Suprapubic skin (tissue), 4 donors: ENCODE data around the gene TOX3.

Experiments
- EP300 ChIP-seq: sonication (generic); formaldehyde crosslinking; IDR thresholded peaks from one replicate; pipeline ENCODE4 v1.6.1; 2017; ENCODE audit warnings: antibody characterized with exemption
- POLR2A ChIP-seq, 2 donors: fragments of 450-650 bp; IDR thresholded peaks; one replicate each; pipeline ENCODE4 v1.6.1; 2017; ENCODE audit warnings: antibody characterized with exemption in 2 of 2, mild to moderate bottlenecking in 2 of 2, moderate library complexity in 2 of 2
- POLR2AphosphoS5 ChIP-seq, 3 donors: sonication (generic); formaldehyde crosslinking; IDR thresholded peaks; one replicate each; pipeline ENCODE4 v1.6.1; 2017; ENCODE audit warnings: antibody characterized with exemption in 3 of 3
- TF ChIP-seq, protein P1 (sequence below), 2 donors: fragments of 200-600 bp in 1 of 2; fragments of 450-650 bp in 1 of 2; sonication (generic) in 1 of 2; IDR thresholded peaks; one replicate each; pipeline ENCODE4 v1.5.1; 2016 to 2019; ENCODE audit warnings: antibody characterized with exemption in 2 of 2, mild to moderate bottlenecking in 1 of 2, moderate library complexity in 1 of 2

- TF ChIP-seq, protein P1, sequence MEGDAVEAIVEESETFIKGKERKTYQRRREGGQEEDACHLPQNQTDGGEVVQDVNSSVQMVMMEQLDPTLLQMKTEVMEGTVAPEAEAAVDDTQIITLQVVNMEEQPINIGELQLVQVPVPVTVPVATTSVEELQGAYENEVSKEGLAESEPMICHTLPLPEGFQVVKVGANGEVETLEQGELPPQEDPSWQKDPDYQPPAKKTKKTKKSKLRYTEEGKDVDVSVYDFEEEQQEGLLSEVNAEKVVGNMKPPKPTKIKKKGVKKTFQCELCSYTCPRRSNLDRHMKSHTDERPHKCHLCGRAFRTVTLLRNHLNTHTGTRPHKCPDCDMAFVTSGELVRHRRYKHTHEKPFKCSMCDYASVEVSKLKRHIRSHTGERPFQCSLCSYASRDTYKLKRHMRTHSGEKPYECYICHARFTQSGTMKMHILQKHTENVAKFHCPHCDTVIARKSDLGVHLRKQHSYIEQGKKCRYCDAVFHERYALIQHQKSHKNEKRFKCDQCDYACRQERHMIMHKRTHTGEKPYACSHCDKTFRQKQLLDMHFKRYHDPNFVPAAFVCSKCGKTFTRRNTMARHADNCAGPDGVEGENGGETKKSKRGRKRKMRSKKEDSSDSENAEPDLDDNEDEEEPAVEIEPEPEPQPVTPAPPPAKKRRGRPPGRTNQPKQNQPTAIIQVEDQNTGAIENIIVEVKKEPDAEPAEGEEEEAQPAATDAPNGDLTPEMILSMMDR (IDR thresholded peaks at IDR 0.05): no peak
- TF ChIP-seq POLR2A (IDR thresholded peaks at IDR 0.05) (no peak), EP300 (no peak), POLR2AphosphoS5 (IDR thresholded peaks at IDR 0.05) (no peak)
Observed at GRCh38 chr16:52563767-52564611, 17.0 kb upstream of the TOX3 start.
